ENCODE data around the gene HSD17B12. TPM values are rescaled to one million over a fixed set of nuclear protein-coding genes. Genes with fewer than 3 reads are reported as not detected.

The HSD17B12 gene
- total and polyA plus RNA-seq, 3 experiments from 2014 or later = 26.3 to 37.1 (median 32.3) TPM

GRCh38 chr11:43735115-43735514 lies 54.6 kb downstream of the HSD17B12 start:
- Mint-ChIP-seq H3K9me3 (peaks cover 0 to 3% (median 2%) of the 10 kb centered on the region in 5 donors), H3K27me3 (peaks cover 0 to 2% of the 10 kb centered on the region in 2 donors), H3K4me1 (peaks cover 8 to 16% (median 10%) of the 10 kb centered on the region in 3 donors), H3K4me3 (no peak overlapping the region), H3K36me3 (peaks cover 21 to 50% (median 25%) of the 10 kb centered on the region in 3 donors), H3K27ac (no peak overlapping the region)
- ChIA-PET CTCF (no interaction called here), POLR2A (no interaction called here)
- Histone ChIP-seq H3K4me1 (ENCODE audit: insufficient read depth, low read length) (no peaks in the 10 kb centered on the region), H3K36me3 (ENCODE audit: insufficient read depth, low read length) (no peaks in the 10 kb centered on the region), H3K4me3 (ENCODE audit: low read length) (no peak overlapping the region), H3K27me3 (ENCODE audit: insufficient read depth, low read length, poor library complexity, severe bottlenecking) (no peaks in the 10 kb centered on the region), H3K9me3 (ENCODE audit: low read length) (no peaks in the 10 kb centered on the region), H3K27ac (ENCODE audit: low read depth, low read length) (no peak overlapping the region)
- DNase-seq = no peak

GRCh38 chr11:43735961-43736360 lies 55.4 kb downstream of the HSD17B12 start:
- ChIA-PET CTCF (no interaction called here), POLR2A (no interaction called here)
- DNase-seq = no peak
- H3K4me3 Mint-ChIP-seq = no peak overlapping the region
- no peaks in the 10 kb centered on the region for H3K9me3 ChIP-seq (ENCODE audit: low read length)
- no peaks in the 10 kb centered on the region for H3K27me3 ChIP-seq (ENCODE audit: insufficient read depth, low read length, poor library complexity, severe bottlenecking)
- peaks cover 0 to 6% (median 2%) of the 10 kb centered on the region in 5 donors for H3K9me3 Mint-ChIP-seq
- peaks cover 8 to 16% (median 10%) of the 10 kb centered on the region in 3 donors for H3K4me1 Mint-ChIP-seq
- H3K36me3 Mint-ChIP-seq = peaks cover 21 to 56% (median 25%) of the 10 kb centered on the region in 3 donors
- H3K36me3 ChIP-seq (ENCODE audit: insufficient read depth, low read length) = no peaks in the 10 kb centered on the region
- H3K27ac ChIP-seq (ENCODE audit: low read depth, low read length) = no peak overlapping the region
- peaks cover 0 to 2% of the 10 kb centered on the region in 2 donors for H3K27me3 Mint-ChIP-seq
- H3K4me1 ChIP-seq (ENCODE audit: insufficient read depth, low read length) = no peaks in the 10 kb centered on the region
- no peak overlapping the region for H3K4me3 ChIP-seq (ENCODE audit: low read length)
- H3K27ac Mint-ChIP-seq = peak overlapping the region in 1 of 8 donors; percentile 24

GRCh38 chr11:43736502-43737200 lies 56.1 kb downstream of the HSD17B12 start:
- CTCF ChIA-PET = interaction anchor here (1.1 kb wide), 1 partner anchor 66 kb away, joined by 4 read pairs; no protein-coding TSS in a partner anchor
- Mint-ChIP-seq H3K27ac (peak overlapping the region in 2 of 8 donors; percentile 19 to 24), H3K27me3 (peaks cover 0 to 2% of the 10 kb centered on the region in 2 donors), H3K4me1 (peaks cover 8 to 16% (median 10%) of the 10 kb centered on the region in 3 donors), H3K36me3 (peaks cover 23 to 52% (median 25%) of the 10 kb centered on the region in 3 donors), H3K9me3 (peaks cover 0 to 6% (median 2%) of the 10 kb centered on the region in 5 donors), H3K4me3 (no peak overlapping the region)
- H3K27ac ChIP-seq (ENCODE audit: low read depth, low read length) = no peak overlapping the region
- H3K9me3 ChIP-seq (ENCODE audit: low read length) = no peaks in the 10 kb centered on the region
- H3K4me1 ChIP-seq (ENCODE audit: insufficient read depth, low read length) = no peaks in the 10 kb centered on the region
- POLR2A ChIA-PET = no interaction called here
- DNase-seq = no peak
- H3K27me3 ChIP-seq (ENCODE audit: insufficient read depth, low read length, poor library complexity, severe bottlenecking) = no peaks in the 10 kb centered on the region
- H3K36me3 ChIP-seq (ENCODE audit: insufficient read depth, low read length) = no peaks in the 10 kb centered on the region
- H3K4me3 ChIP-seq (ENCODE audit: low read length) = no peak overlapping the region

- Mint-ChIP-seq H3K4me1 (peaks cover 8 to 16% (median 10%) of the 10 kb centered on the region in 3 donors), H3K4me3 (no peak overlapping the region), H3K36me3 (peaks cover 22 to 49% (median 26%) of the 10 kb centered on the region in 3 donors), H3K27ac (peak overlapping the region in 1 of 8 donors; percentile 19), H3K9me3 (peaks cover 0 to 6% (median 2%) of the 10 kb centered on the region in 5 donors), H3K27me3 (peaks cover 0 to 2% of the 10 kb centered on the region in 2 donors)
- ChIA-PET CTCF (interaction anchor here (1.1 kb wide), 1 partner anchor 65 kb away, joined by 4 read pairs; no protein-coding TSS in a partner anchor), POLR2A (no interaction called here)
- no peak overlapping the region for H3K27ac ChIP-seq (ENCODE audit: low read depth, low read length)
- H3K27me3 ChIP-seq (ENCODE audit: insufficient read depth, low read length, poor library complexity, severe bottlenecking) = no peaks in the 10 kb centered on the region
- DNase-seq = no peak
- H3K9me3 ChIP-seq (ENCODE audit: low read length) = no peaks in the 10 kb centered on the region
- H3K4me1 ChIP-seq (ENCODE audit: insufficient read depth, low read length) = no peaks in the 10 kb centered on the region
- no peaks in the 10 kb centered on the region for H3K36me3 ChIP-seq (ENCODE audit: insufficient read depth, low read length)
- H3K4me3 ChIP-seq (ENCODE audit: low read length) = no peak overlapping the region
Measured at GRCh38 chr11:43737201-43737590, 56.7 kb downstream of the HSD17B12 start.

GRCh38 chr11:43738600-43739409 lies 58.3 kb downstream of the HSD17B12 start:
- Histone ChIP-seq H3K4me3 (ENCODE audit: low read length) (no peak overlapping the region), H3K27ac (ENCODE audit: low read depth, low read length) (no peak overlapping the region), H3K27me3 (ENCODE audit: insufficient read depth, low read length, poor library complexity, severe bottlenecking) (no peaks in the 10 kb centered on the region), H3K36me3 (ENCODE audit: insufficient read depth, low read length) (no peaks in the 10 kb centered on the region), H3K9me3 (ENCODE audit: low read length) (no peaks in the 10 kb centered on the region), H3K4me1 (ENCODE audit: insufficient read depth, low read length) (no peaks in the 10 kb centered on the region)
- Mint-ChIP-seq H3K4me1 (peaks cover 8 to 16% (median 10%) of the 10 kb centered on the region in 3 donors), H3K27ac (peak overlapping the region in 1 of 8 donors; percentile 63), H3K4me3 (no peak overlapping the region), H3K36me3 (peaks cover 26 to 52% (median 26%) of the 10 kb centered on the region in 3 donors), H3K27me3 (peaks cover 0 to 2% of the 10 kb centered on the region in 2 donors), H3K9me3 (peaks cover 2 to 13% (median 9%) of the 10 kb centered on the region in 5 donors)
- ChIA-PET CTCF (no interaction called here), POLR2A (no interaction called here)
- DNase-seq = no peak

GRCh38 chr11:43746670-43747069 lies 66.1 kb downstream of the HSD17B12 start:
- H3K27ac Mint-ChIP-seq = no peak overlapping the region
- no peak for DNase-seq
- H3K4me3 Mint-ChIP-seq = no peak overlapping the region
- H3K4me1 Mint-ChIP-seq = no peaks in the 10 kb centered on the region
- H3K36me3 ChIP-seq (ENCODE audit: insufficient read depth, low read length) = no peaks in the 10 kb centered on the region
- H3K27ac ChIP-seq (ENCODE audit: low read depth, low read length) = peak overlapping the region; percentile 43
- no peaks in the 10 kb centered on the region for H3K4me1 ChIP-seq (ENCODE audit: insufficient read depth, low read length)
- H3K4me3 ChIP-seq (ENCODE audit: low read length) = no peak overlapping the region
- peaks cover 23 to 58% (median 33%) of the 10 kb centered on the region in 3 donors for H3K36me3 Mint-ChIP-seq
- H3K27me3 ChIP-seq (ENCODE audit: insufficient read depth, low read length, poor library complexity, severe bottlenecking) = no peaks in the 10 kb centered on the region
- H3K27me3 Mint-ChIP-seq = no peaks in the 10 kb centered on the region
- CTCF ChIA-PET = no interaction called here
- H3K9me3 Mint-ChIP-seq = peaks cover 9 to 26% (median 19%) of the 10 kb centered on the region in 5 donors
- no peaks in the 10 kb centered on the region for H3K9me3 ChIP-seq (ENCODE audit: low read length)
- POLR2A ChIA-PET = no interaction called here

- H3K27me3 ChIP-seq (ENCODE audit: insufficient read depth, low read length, poor library complexity, severe bottlenecking) = no peaks in the 10 kb centered on the region
- no peak overlapping the region for H3K4me3 Mint-ChIP-seq
- H3K9me3 ChIP-seq (ENCODE audit: low read length) = no peaks in the 10 kb centered on the region
- H3K9me3 Mint-ChIP-seq = peaks cover 9 to 26% (median 19%) of the 10 kb centered on the region in 5 donors
- H3K36me3 Mint-ChIP-seq = peaks cover 23 to 56% (median 35%) of the 10 kb centered on the region in 3 donors
- POLR2A ChIA-PET = no interaction called here
- no peak overlapping the region for H3K27ac Mint-ChIP-seq
- peak overlapping the region; percentile 43 for H3K27ac ChIP-seq (ENCODE audit: low read depth, low read length)
- H3K4me1 ChIP-seq (ENCODE audit: insufficient read depth, low read length) = no peaks in the 10 kb centered on the region
- no peaks in the 10 kb centered on the region for H3K27me3 Mint-ChIP-seq
- H3K36me3 ChIP-seq (ENCODE audit: insufficient read depth, low read length) = no peaks in the 10 kb centered on the region
- no peaks in the 10 kb centered on the region for H3K4me1 Mint-ChIP-seq
- no peak overlapping the region for H3K4me3 ChIP-seq (ENCODE audit: low read length)
- CTCF ChIA-PET = no interaction called here
- no peak for DNase-seq
Measured at GRCh38 chr11:43747130-43747802, 66.7 kb downstream of the HSD17B12 start.
